ENCODE measurements around the gene CDKL1.

DNA sequence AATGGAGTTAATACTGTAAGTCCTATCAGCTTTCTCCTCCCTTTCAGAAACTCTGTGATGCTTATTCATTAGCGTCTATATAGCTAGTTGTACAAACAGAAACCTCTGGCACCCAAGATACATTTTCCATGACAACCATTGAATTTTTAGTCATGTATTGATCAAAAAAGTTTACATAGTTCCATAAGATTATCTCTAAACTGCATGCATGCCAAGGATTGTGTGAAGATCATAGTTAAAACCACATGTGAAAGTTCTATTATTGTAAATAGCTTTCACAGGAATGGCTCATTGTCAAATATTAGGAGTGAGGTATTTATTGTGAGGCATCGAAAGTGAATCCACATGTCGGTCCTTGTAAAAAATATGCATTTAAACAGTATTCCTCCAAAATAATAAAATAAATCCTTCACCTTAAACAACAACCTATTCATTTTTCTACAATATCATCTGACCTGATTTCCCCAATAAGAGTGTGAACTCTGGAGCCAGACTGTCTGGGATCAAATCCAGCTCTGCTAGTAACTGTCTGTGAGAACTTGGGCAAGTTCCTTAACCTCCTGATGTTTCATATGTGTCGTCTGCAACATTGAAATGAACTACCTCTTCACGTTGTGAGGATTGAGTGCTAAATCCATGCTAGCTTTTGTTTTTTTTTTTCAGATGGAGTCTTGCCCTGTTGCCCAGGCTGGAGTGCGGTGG is 10.6 kb upstream of the CDKL1 start:
- TF ChIP-seq, protein P1, sequence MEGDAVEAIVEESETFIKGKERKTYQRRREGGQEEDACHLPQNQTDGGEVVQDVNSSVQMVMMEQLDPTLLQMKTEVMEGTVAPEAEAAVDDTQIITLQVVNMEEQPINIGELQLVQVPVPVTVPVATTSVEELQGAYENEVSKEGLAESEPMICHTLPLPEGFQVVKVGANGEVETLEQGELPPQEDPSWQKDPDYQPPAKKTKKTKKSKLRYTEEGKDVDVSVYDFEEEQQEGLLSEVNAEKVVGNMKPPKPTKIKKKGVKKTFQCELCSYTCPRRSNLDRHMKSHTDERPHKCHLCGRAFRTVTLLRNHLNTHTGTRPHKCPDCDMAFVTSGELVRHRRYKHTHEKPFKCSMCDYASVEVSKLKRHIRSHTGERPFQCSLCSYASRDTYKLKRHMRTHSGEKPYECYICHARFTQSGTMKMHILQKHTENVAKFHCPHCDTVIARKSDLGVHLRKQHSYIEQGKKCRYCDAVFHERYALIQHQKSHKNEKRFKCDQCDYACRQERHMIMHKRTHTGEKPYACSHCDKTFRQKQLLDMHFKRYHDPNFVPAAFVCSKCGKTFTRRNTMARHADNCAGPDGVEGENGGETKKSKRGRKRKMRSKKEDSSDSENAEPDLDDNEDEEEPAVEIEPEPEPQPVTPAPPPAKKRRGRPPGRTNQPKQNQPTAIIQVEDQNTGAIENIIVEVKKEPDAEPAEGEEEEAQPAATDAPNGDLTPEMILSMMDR (IDR thresholded peaks at IDR 0.05): no peak
- no peak for TF ChIP-seq POLR2A (IDR thresholded peaks at IDR 0.05)

All from lower leg skin (tissue), 3 donors.